Activated CD8-positive, alpha-beta memory T cell treated with anti-CD3 and anti-CD28 coated beads for 24 hours (primary cell): ENCODE measurements around the gene LAMA5.
"Not testable (repeated sequence)": the region's sequence is repeated elsewhere in the genome, so short reads cannot be mapped to it uniquely, and the experiment has no call there.

Experiments
- DNase-seq: peaks from one replicate; pipeline ENCODE4 v3.0.0-alpha.2; 2020

The LAMA5 gene

GRCh38 chr20:62387933-62388635 lies 21.0 kb upstream of the LAMA5 start:
- DNase-seq: no peak

- no peak for DNase-seq
These were observed 20.3 kb upstream of the LAMA5 start for GRCh38 chr20:62387219-62387913.

- peak; percentile 95 for DNase-seq
These were observed 19.5 kb upstream of the LAMA5 start, which contains the start of gene RPS21 for GRCh38 chr20:62386383-62387218. TSS of gene RPS21 (plus strand) at chr20:62387103. CDS start at chr20:62387339, 236 bp downstream.

- peak; percentile 90 for DNase-seq
These were observed 15.4 kb upstream of the LAMA5 start for GRCh38 chr20:62382306-62383198.

GRCh38 chr20:62381842-62382241 lies 14.7 kb upstream of the LAMA5 start:
- no peak for DNase-seq

GRCh38 chr20:62381202-62381797 lies 14.2 kb upstream of the LAMA5 start:
- DNase-seq: no peak

- DNase-seq: no peak
These were observed 11.1 kb upstream of the LAMA5 start for GRCh38 chr20:62378215-62378614.

GRCh38 chr20:62377615-62378178 lies 10.6 kb upstream of the LAMA5 start:
- DNase-seq: no peak

GRCh38 chr20:62377064-62377461 lies 10.0 kb upstream of the LAMA5 start:
- no peak for DNase-seq

GRCh38 chr20:62376112-62377063 lies 9.3 kb upstream of the LAMA5 start:
- no peak for DNase-seq

- DNase-seq: no peak
These were observed 7.4 kb upstream of the LAMA5 start for GRCh38 chr20:62374331-62375152.

GRCh38 chr20:62373631-62374179 lies 6.6 kb upstream of the LAMA5 start:
- DNase-seq: not testable (repeated sequence)

GRCh38 chr20:62372042-62372993 lies 5.2 kb upstream of the LAMA5 start:
- DNase-seq: no peak

- DNase-seq: no peak
These were observed 4.5 kb upstream of the LAMA5 start for GRCh38 chr20:62371588-62372041.

GRCh38 chr20:62370807-62371587 lies 3.9 kb upstream of the LAMA5 start:
- no peak for DNase-seq

- DNase-seq: no peak
These were observed 3.1 kb upstream of the LAMA5 start for GRCh38 chr20:62370115-62370806.

- DNase-seq: no peak
These were observed 2.7 kb upstream of the LAMA5 start for GRCh38 chr20:62369815-62370114.
